ENCODE results near the gene BORCS5. TPM values are rescaled to one million over a fixed set of nuclear protein-coding genes. Genes with fewer than 3 reads are reported as not detected.
A peak's percentile ranks its signal among the peaks of the same experiment; 100 is the strongest.

The BORCS5 gene
- total RNA-seq, 5 donors from 2014 or later (not counting 1 experiment from before 2014, with no cell fraction given) = 18.0 to 34.0 (median 25.5) TPM

DNA sequence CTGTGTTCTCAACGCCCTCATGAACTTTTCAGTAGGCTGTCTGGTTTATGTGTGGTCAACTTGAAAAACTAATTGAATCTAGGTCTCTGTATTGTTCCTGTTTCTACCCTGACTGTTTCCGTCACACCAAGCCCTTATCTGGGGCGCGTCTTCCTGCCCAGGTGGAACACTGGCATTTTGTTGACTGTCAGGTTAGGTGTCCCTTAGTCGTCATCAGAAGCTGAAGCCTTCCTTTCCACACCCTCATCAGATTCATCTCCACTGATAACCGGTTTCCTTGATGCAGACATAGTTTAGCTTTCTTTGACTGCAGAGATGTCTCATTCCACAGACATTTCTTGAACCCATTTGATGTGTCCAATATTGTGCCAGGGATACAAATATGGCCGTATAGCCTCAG is 109.3 kb downstream of the BORCS5 start:
- Histone ChIP-seq H3K4me1 (ENCODE audit: control insufficient read depth in 1 of 2, extremely low read depth in 1 of 2, insufficient read depth in 2 of 2, low read length in 2 of 2) (peaks cover 23 to 59% of the 10 kb centered on the region in 2 experiments), H3K27me3 (replicated peaks in 1 of 2; ENCODE audit: control insufficient read depth in 2 of 2, extremely low read depth in 1 of 2, insufficient read depth in 2 of 2, low read length in 1 of 2) (no peaks in the 10 kb centered on the region), H3K9me3 (no peaks in the 10 kb centered on the region), H3K4me3 (ENCODE audit: control insufficient read depth in 1 of 2, extremely low read depth in 1 of 2, low read length in 1 of 2) (no peak overlapping the region), H3K36me3 (ENCODE audit: control insufficient read depth in 2 of 2, extremely low read depth in 1 of 2, insufficient read depth in 1 of 2, low read length in 1 of 2) (peaks cover 0 to 9% of the 10 kb centered on the region in 2 donors), H3K27ac (ENCODE audit: low read length) (peak overlapping the region; percentile 95)
- ATAC-seq (replicated peaks in 1 of 4) = peak; percentile 76 to 97 (median 87)
- peak overlapping the region; percentile 26 to 72 (median 42) for H3K4me3 Mint-ChIP-seq
- H3K27ac Mint-ChIP-seq = peak overlapping the region; percentile 95 to 100
- H3K9me3 Mint-ChIP-seq = no peaks in the 10 kb centered on the region
- ChIA-PET POLR2A (interaction anchor here (0.5 to 3.3 kb wide), 27 partner anchors 9 to 271 kb away, joined by 3 to 48 read pairs (median 7); partner anchors contain the start of gene DUSP16 (in 1 of the 2)), CTCF (interaction anchor here (0.6 to 3.3 kb wide), 22 partner anchors 9 to 271 kb away, joined by 3 to 21 read pairs (median 4); no protein-coding TSS in a partner anchor)
- peak in 34 of 35 experiments; percentile 50 to 94 (median 78) for DNase-seq
- 44% methylated on average over 3 of the region's 7 CpGs for WGBS (ENCODE audit: insufficient coverage)
- no peaks in the 10 kb centered on the region for H3K27me3 Mint-ChIP-seq
- H3K4me1 Mint-ChIP-seq = peaks cover 71 to 92% (median 81%) of the 10 kb centered on the region in 3 donors
- peaks cover 58% of the 10 kb centered on the region for H3K36me3 Mint-ChIP-seq

DNA sequence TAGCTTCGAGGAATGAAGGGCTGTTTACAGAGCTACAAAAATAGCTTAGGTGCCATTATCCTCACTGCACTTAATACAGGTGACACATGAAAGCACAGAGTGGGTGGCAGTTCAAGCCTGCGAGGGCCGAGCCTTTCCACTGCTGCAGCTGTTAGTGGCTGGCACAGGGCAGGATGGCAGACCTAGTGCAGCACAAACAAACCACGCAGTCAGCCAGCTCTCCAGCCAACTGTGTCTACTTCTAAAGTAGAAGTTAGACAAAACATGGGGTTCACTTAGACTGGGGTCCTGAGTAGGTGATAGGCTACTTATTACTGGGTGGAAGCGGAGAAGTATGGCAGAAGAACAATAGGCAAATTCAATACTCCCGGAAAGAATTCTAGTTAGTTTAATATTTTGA is 110.4 kb downstream of the BORCS5 start:
- 63% methylated on average over 3 of the region's 6 CpGs for WGBS (ENCODE audit: insufficient coverage)
- Histone ChIP-seq H3K4me1 (ENCODE audit: control insufficient read depth in 1 of 2, extremely low read depth in 1 of 2, insufficient read depth in 2 of 2, low read length in 2 of 2) (peaks cover 23 to 53% of the 10 kb centered on the region in 2 experiments), H3K27ac (ENCODE audit: low read length) (peak overlapping the region; percentile 95), H3K27me3 (replicated peaks in 1 of 2; ENCODE audit: control insufficient read depth in 2 of 2, extremely low read depth in 1 of 2, insufficient read depth in 2 of 2, low read length in 1 of 2) (no peaks in the 10 kb centered on the region), H3K4me3 (ENCODE audit: control insufficient read depth in 1 of 2, extremely low read depth in 1 of 2, low read length in 1 of 2) (no peak overlapping the region), H3K9me3 (no peaks in the 10 kb centered on the region), H3K36me3 (ENCODE audit: control insufficient read depth in 2 of 2, extremely low read depth in 1 of 2, insufficient read depth in 1 of 2, low read length in 1 of 2) (peaks cover 0 to 9% of the 10 kb centered on the region in 2 donors)
- Mint-ChIP-seq H3K4me3 (peak overlapping the region; percentile 50 to 53 (median 53)), H3K27ac (peak overlapping the region; percentile 94 to 95), H3K9me3 (no peaks in the 10 kb centered on the region), H3K4me1 (peaks cover 60 to 88% (median 78%) of the 10 kb centered on the region in 3 donors), H3K27me3 (no peaks in the 10 kb centered on the region), H3K36me3 (peaks cover 64% of the 10 kb centered on the region)
- CTCF ChIA-PET = interaction anchor here (0.9 to 3.3 kb wide), 8 partner anchors 8 to 105 kb away, joined by 3 to 21 read pairs (median 8); no protein-coding TSS in a partner anchor
- ATAC-seq (replicated peaks in 1 of 4) (peak; percentile 15 to 60 (median 56)), DNase-seq (peak in 27 of 35 experiments; percentile 18 to 67 (median 37))
- POLR2A ChIA-PET = interaction anchor here (0.6 to 3.3 kb wide), 14 partner anchors 7 to 251 kb away, joined by 3 to 48 read pairs (median 7); no protein-coding TSS in a partner anchor

DNA sequence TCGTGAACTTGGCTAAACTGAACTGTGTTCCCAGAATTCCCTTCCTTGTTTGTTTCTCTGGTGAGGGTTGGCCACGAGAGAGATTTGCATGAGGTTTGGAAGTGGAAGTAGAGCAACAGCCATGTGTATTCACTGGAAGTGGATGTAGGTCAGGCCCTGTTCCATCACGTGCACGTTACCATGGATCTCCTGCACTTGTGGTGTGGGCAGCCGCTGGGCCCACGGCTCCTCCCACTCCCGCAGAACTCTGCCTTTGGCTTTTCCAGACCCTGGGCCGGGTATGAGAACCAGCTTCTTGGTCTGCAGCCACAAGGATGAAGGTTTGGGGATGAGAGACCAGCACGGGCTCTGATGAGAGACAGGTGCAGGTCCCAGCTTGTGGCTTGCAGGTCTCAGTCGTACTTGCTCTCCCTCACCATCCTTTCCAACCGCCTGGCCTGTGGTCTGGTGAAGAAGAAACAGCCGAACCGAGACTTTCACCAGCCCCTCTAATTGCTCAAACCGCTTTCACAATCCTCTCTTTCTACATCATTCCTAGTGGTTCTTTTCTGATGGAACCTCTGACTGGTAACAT is 110.9 kb downstream of the BORCS5 start:
- H3K27me3 ChIP-seq (replicated peaks in 1 of 2; ENCODE audit: control insufficient read depth in 2 of 2, extremely low read depth in 1 of 2, insufficient read depth in 2 of 2, low read length in 1 of 2) = no peaks in the 10 kb centered on the region
- ATAC-seq (replicated peaks in 1 of 4) = peak; percentile 16 to 57 (median 34)

DNA sequence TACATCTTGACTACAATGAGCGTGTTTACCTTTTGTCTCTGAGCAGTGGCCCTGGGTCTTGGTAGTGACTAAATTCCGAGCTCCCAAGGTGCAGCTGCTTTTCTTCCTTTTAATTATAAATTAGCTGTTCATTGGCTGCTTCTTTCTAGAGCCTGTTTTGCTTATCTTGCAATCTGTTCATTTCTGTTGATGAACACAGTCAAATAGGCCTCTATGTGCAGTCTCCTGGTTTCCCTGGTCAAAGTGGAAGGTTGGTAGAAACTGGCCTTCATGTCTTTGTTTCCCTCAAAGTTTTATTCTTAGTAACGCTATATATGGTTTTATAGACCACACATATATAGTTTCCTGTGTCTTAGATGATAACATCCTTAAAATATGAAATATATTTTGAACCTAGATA is 111.7 kb downstream of the BORCS5 start:
- WGBS (ENCODE audit: insufficient coverage) = 100% methylated on average over 1 of the region's 3 CpGs
- no peaks in the 10 kb centered on the region for H3K27me3 ChIP-seq (replicated peaks in 1 of 2; ENCODE audit: control insufficient read depth in 2 of 2, extremely low read depth in 1 of 2, insufficient read depth in 2 of 2, low read length in 1 of 2)
- H3K4me1 Mint-ChIP-seq = peaks cover 65 to 84% (median 75%) of the 10 kb centered on the region in 3 donors
- no peaks in the 10 kb centered on the region for H3K27me3 Mint-ChIP-seq
- H3K9me3 Mint-ChIP-seq = no peaks in the 10 kb centered on the region
- peaks cover 23 to 53% of the 10 kb centered on the region in 2 experiments for H3K4me1 ChIP-seq (ENCODE audit: control insufficient read depth in 1 of 2, extremely low read depth in 1 of 2, insufficient read depth in 2 of 2, low read length in 2 of 2)
- peaks cover 65% of the 10 kb centered on the region for H3K36me3 Mint-ChIP-seq
- peak overlapping the region in 1 of 3 donors; percentile 53 for H3K4me3 Mint-ChIP-seq
- POLR2A ChIA-PET = interaction anchor here in 1 of 2 donors (1.1 kb wide), 1 partner anchor 13 kb away, joined by 4 read pairs; no protein-coding TSS in a partner anchor
- no peaks in the 10 kb centered on the region for H3K9me3 ChIP-seq
- no peak overlapping the region for H3K4me3 ChIP-seq (ENCODE audit: control insufficient read depth in 1 of 2, extremely low read depth in 1 of 2, low read length in 1 of 2)
- H3K36me3 ChIP-seq (ENCODE audit: control insufficient read depth in 2 of 2, extremely low read depth in 1 of 2, insufficient read depth in 1 of 2, low read length in 1 of 2) = peaks cover 0 to 9% of the 10 kb centered on the region in 2 donors
- CTCF ChIA-PET = no interaction called here
- H3K27ac Mint-ChIP-seq = peak overlapping the region; percentile 94 to 95
- no peak for DNase-seq
- H3K27ac ChIP-seq (ENCODE audit: low read length) = peak overlapping the region; percentile 95
- ATAC-seq (replicated peaks in 1 of 4) = no peak

More for the DNA sequence above, 110.9 kb downstream of the BORCS5 start:
- peak overlapping the region; percentile 94 to 95 for H3K27ac Mint-ChIP-seq
- CTCF ChIA-PET = interaction anchor here in 1 of 2 donors (0.6 to 3.3 kb wide), 5 partner anchors 11 to 252 kb away, joined by 3 to 21 read pairs (median 5); no protein-coding TSS in a partner anchor
- Histone ChIP-seq H3K4me3 (ENCODE audit: control insufficient read depth in 1 of 2, extremely low read depth in 1 of 2, low read length in 1 of 2) (no peak overlapping the region), H3K4me1 (ENCODE audit: control insufficient read depth in 1 of 2, extremely low read depth in 1 of 2, insufficient read depth in 2 of 2, low read length in 2 of 2) (peaks cover 23 to 53% of the 10 kb centered on the region in 2 experiments), H3K27ac (ENCODE audit: low read length) (peak overlapping the region; percentile 95), H3K36me3 (ENCODE audit: control insufficient read depth in 2 of 2, extremely low read depth in 1 of 2, insufficient read depth in 1 of 2, low read length in 1 of 2) (peaks cover 0 to 9% of the 10 kb centered on the region in 2 donors), H3K9me3 (no peaks in the 10 kb centered on the region)
- peaks cover 60 to 87% (median 77%) of the 10 kb centered on the region in 3 donors for H3K4me1 Mint-ChIP-seq
- peaks cover 64% of the 10 kb centered on the region for H3K36me3 Mint-ChIP-seq
- H3K27me3 Mint-ChIP-seq = no peaks in the 10 kb centered on the region
- peak overlapping the region; percentile 50 to 53 (median 53) for H3K4me3 Mint-ChIP-seq
- H3K9me3 Mint-ChIP-seq = no peaks in the 10 kb centered on the region
- peak in 32 of 35 experiments; percentile 13 to 71 (median 40) for DNase-seq
- POLR2A ChIA-PET = interaction anchor here (0.7 to 3.3 kb wide), 8 partner anchors 9 to 123 kb away, joined by 3 to 48 read pairs (median 12); no protein-coding TSS in a partner anchor
- 48% methylated on average over 8 of the region's 14 CpGs for WGBS (ENCODE audit: insufficient coverage)

DNA sequence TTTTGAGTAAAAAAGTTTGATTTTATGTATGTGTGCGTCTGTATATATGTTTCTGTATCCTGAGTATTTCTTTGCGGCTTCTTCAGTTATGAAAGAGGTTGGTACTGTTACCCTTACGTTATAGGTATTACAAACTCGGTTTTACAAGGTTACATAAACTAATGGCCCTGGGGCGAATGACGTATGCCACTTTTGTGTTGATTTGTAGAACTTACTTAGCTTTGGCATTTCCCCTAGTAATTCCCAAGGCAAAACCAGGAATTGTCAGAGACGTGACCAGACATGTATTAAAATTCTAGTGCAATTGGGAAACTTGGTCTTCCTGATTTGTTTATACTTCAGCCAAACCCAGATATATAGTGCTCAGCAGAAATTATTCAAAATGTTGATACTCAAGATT is 112.5 kb downstream of the BORCS5 start:
- H3K27ac ChIP-seq (ENCODE audit: low read length) = peak overlapping the region; percentile 95
- Mint-ChIP-seq H3K27ac (peak overlapping the region; percentile 94 to 95), H3K4me1 (peaks cover 68 to 85% (median 81%) of the 10 kb centered on the region in 3 donors), H3K9me3 (no peaks in the 10 kb centered on the region), H3K4me3 (no peak overlapping the region), H3K36me3 (peaks cover 65% of the 10 kb centered on the region), H3K27me3 (no peaks in the 10 kb centered on the region)
- ATAC-seq (replicated peaks in 1 of 4) (no peak), DNase-seq (no peak)
- WGBS (ENCODE audit: insufficient coverage) = 100% methylated on average over 3 of the region's 7 CpGs
- H3K9me3 ChIP-seq = no peaks in the 10 kb centered on the region
- CTCF ChIA-PET = interaction anchor here in 1 of 2 donors (1.0 kb wide), 1 partner anchor 34 kb away, joined by 4 read pairs; no protein-coding TSS in a partner anchor
- H3K36me3 ChIP-seq (ENCODE audit: control insufficient read depth in 2 of 2, extremely low read depth in 1 of 2, insufficient read depth in 1 of 2, low read length in 1 of 2) = peaks cover 0 to 10% of the 10 kb centered on the region in 2 donors
- POLR2A ChIA-PET = interaction anchor here in 1 of 2 donors (1.1 kb wide), 1 partner anchor 12 kb away, joined by 4 read pairs; no protein-coding TSS in a partner anchor
- no peaks in the 10 kb centered on the region for H3K27me3 ChIP-seq (replicated peaks in 1 of 2; ENCODE audit: control insufficient read depth in 2 of 2, extremely low read depth in 1 of 2, insufficient read depth in 2 of 2, low read length in 1 of 2)
- peaks cover 25 to 52% of the 10 kb centered on the region in 2 experiments for H3K4me1 ChIP-seq (ENCODE audit: control insufficient read depth in 1 of 2, extremely low read depth in 1 of 2, insufficient read depth in 2 of 2, low read length in 2 of 2)
- H3K4me3 ChIP-seq (ENCODE audit: control insufficient read depth in 1 of 2, extremely low read depth in 1 of 2, low read length in 1 of 2) = no peak overlapping the region

DNA sequence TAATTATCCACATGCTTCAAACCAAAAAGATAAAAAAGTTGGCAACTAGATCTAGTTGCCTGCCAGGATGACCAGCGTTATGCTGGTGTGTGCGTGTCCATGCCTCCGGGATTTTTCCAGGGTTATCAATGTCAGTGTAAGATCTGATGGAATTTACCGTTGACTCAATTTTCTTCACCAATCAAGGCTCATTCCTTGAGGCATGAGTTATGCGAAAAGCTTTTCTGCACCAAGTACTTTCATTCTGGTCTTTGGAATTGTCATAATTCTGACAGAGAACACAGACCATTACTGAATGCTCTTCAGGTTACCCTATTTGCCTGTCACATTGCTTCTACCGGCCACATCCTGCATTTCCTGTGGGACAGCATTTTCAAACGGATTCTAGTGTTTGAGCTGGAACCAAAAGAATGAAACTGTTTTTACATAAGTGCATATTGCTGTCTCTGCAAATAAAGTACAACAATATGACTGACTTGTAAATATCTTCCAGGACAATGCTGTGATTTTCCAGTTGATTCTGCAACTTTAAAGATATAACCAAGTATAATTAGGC is 114.0 kb downstream of the BORCS5 start:
- H3K4me1 ChIP-seq (ENCODE audit: control insufficient read depth in 1 of 2, extremely low read depth in 1 of 2, insufficient read depth in 2 of 2, low read length in 2 of 2) = peaks cover 22 to 50% of the 10 kb centered on the region in 2 experiments
- H3K9me3 Mint-ChIP-seq = no peaks in the 10 kb centered on the region
- no peak overlapping the region for H3K27ac ChIP-seq (ENCODE audit: low read length)
- H3K9me3 ChIP-seq = no peaks in the 10 kb centered on the region
- no peaks in the 10 kb centered on the region for H3K27me3 Mint-ChIP-seq
- DNase-seq (no peak), ATAC-seq (replicated peaks in 1 of 4) (no peak)
- H3K27ac Mint-ChIP-seq = peak overlapping the region; percentile 68 to 83
- H3K4me1 Mint-ChIP-seq = peaks cover 68 to 85% (median 81%) of the 10 kb centered on the region in 3 donors
- peaks cover 65% of the 10 kb centered on the region for H3K36me3 Mint-ChIP-seq
- H3K4me3 ChIP-seq (ENCODE audit: control insufficient read depth in 1 of 2, extremely low read depth in 1 of 2, low read length in 1 of 2) = no peak overlapping the region
- POLR2A ChIA-PET = interaction anchor here in 1 of 2 donors (0.7 kb wide), 1 partner anchor 36 kb away, joined by 3 read pairs; no protein-coding TSS in a partner anchor
- no peaks in the 10 kb centered on the region for H3K27me3 ChIP-seq (replicated peaks in 1 of 2; ENCODE audit: control insufficient read depth in 2 of 2, extremely low read depth in 1 of 2, insufficient read depth in 2 of 2, low read length in 1 of 2)
- no peak overlapping the region for H3K4me3 Mint-ChIP-seq
- H3K36me3 ChIP-seq (ENCODE audit: control insufficient read depth in 2 of 2, extremely low read depth in 1 of 2, insufficient read depth in 1 of 2, low read length in 1 of 2) = peaks cover 0 to 11% of the 10 kb centered on the region in 2 donors
- CTCF ChIA-PET = interaction anchor here in 1 of 2 donors (0.9 kb wide), 1 partner anchor 149 kb away, joined by 3 read pairs; no protein-coding TSS in a partner anchor
- WGBS (ENCODE audit: insufficient coverage) = 100% methylated on average over 1 of the region's 7 CpGs
